ENCODE results near the gene PSKH1.
"Not testable (repeated sequence)": the region's sequence is repeated elsewhere in the genome, so short reads cannot be mapped to it uniquely, and the experiment has no call there.

PSKH1 gene

DNA sequence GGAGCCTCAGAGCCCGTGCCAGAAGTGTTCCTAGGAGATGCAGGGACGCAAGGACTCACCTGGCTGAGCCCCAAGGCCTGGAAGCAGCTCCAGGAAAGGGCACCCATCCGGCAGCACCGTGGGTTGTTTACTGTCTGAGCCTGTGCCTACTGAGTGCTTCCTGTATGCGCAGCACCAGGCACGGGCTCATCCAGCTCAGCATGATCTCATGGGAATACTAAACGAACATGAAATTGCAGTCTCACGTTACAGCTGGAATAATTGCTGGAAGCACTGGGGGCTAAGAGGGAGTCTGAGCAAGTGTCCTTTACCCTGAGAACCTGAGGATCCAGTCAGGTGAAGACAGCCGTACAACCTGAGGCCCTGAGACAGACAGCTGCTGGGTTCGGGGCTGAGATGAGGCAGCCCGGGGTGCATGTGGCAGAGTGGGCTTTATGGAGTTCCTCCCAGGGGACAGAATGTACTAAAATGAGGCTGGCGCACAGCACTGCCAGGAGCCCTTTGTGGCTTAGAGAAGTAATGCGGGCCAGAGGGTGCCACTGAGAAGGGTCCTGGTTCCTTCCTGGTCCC lies 33.2 kb downstream of the PSKH1 start:
- no peak for DNase-seq (ENCODE audit: low spot score)

DNA sequence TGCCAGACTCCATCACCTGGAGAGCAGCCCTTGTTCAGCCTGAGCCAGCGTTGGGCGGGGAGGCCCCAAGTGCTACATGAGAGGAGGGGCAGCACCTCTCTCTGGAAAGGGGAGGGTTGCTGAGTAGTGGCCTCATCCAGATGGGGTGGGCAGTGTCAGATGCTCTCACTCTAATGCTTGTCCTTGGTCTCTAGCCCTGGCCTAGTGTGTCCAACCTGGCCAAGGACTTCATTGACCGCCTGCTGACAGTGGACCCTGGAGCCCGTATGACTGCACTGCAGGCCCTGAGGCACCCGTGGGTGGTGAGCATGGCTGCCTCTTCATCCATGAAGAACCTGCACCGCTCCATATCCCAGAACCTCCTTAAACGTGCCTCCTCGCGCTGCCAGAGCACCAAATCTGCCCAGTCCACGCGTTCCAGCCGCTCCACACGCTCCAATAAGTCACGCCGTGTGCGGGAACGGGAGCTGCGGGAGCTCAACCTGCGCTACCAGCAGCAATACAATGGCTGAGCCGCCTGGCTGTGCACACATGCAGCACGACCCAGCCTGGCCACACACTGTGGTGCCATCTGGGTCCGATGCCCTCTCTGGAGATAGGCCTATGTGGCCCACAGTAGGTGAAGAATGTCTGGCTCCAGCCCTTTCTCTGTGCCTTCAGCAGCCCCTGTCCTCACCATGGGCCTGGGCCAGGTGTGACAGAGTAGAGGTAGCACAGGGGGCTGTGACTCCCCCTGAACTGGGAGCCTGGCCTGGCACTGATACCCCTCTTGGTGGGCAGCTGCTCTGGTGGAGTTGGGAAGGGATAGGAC lies 34.3 kb downstream of the PSKH1 start:
- DNase-seq (ENCODE audit: low spot score), result no peak

DNA sequence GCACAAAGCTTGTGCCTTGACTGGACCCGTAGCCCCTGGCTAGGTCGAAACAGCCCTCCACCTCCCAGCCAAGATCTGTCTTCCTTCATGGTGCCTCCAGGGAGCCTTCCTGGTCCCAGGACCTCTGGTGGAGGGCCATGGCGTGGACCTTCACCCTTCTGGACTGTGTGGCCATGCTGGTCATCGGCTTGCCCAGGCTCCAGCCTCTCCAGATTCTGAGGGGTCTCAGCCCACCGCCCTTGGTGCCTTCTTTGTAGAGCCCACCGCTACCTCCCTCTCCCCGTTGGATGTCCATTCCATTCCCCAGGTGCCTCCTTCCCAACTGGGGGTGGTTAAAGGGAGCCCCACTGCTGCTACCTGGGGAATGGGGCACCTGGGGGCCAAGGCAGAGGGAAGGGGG lies 35.1 kb downstream of the PSKH1 start:
- no peak for DNase-seq (ENCODE audit: low spot score)

DNA sequence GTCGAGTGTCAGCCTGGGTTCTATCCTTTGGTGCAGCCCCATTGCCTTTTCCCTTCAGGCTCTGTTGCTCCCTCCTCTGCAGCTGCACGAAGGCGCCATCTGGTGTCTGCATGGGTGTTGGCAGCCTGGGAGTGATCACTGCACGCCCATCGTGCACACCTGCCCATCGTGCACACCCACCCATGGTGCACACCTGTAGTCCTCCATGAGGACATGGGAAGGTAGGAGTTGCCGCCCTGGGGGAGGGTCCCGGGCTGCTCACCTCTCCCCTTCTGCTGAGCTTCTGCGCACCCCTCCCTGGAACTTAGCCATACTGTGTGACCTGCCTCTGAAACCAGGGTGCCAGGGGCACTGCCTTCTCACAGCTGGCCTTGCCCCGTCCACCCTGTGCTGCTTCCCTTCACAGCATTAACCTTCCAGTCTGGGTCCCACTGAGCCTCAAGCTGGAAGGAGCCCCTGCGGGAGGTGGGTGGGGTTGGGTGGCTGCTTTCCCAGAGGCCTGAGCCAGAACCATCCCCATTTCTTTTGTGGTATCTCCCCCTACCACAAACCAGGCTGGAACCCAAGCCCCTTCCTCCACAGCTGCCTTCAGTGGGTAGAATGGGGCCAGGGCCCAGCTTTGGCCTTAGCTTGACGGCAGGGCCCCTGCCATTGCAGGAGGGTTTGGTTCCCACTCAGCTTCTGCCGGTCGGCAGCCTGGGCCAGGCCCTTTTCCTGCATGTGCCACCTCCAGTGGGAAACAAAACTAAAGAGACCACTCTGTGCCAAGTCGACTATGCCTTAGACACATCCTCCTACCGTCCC lies 35.7 kb downstream of the PSKH1 start:
- peak; percentile 50 for DNase-seq (ENCODE audit: low spot score)

- no peak for DNase-seq (ENCODE audit: low spot score)
Measured at GRCh38 chr16:67930191-67930590, 37.1 kb downstream of the PSKH1 start.

DNA sequence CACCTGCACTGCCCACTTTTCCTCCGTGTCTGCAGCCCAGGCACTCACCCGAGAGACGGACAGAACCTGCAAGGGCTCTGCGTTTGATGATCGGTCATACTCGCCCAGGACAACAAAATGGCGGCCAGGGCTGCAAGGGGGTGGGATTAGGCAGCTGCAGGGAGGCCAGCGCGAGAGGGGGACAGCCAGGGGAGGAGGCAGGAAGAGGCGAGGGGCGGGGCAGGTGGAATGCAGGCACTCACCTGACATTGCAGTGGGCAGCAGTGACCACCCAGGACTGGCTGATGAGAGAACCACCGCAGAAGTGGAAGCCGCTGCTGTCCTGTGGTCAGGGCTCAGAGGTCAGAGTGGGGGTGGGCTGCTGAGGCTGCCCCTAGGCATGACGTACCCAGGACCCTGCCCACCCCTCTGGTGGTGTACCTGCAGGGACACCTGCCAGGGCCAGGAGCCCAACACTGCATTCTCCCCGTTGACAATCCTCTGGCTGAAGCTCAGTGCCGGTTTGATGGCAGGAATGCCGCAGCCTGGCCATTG lies 37.7 kb downstream of the PSKH1 start:
- DNase-seq (ENCODE audit: low spot score), result no peak

- no peak for DNase-seq (ENCODE audit: low spot score)
Measured at GRCh38 chr16:67931712-67932461, 38.8 kb downstream of the PSKH1 start, which contains the start of gene CTRL. CTRL (minus strand) TSS chr16:67931862; CDS start chr16:67931852, 10 bp downstream.

DNA sequence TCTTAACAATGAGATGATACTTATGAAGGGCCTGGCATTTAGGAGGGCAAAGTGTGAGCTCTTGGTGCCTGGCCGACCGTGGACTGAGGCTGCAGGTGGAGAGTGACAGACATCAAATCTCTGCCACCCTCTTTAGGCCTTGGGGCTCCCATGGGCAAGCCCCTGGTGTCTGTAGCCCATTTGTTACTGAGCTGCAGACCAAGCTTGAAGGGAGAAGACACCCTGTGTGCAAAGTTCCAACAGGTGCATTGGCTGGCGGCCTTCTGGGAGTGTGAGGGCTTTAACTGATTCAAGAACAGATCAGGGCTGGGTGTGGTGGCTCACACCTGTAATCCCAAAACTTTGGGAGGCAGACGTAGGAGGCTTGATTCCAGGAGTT lies 39.4 kb downstream of the PSKH1 start:
- no peak for DNase-seq (ENCODE audit: low spot score)

DNA sequence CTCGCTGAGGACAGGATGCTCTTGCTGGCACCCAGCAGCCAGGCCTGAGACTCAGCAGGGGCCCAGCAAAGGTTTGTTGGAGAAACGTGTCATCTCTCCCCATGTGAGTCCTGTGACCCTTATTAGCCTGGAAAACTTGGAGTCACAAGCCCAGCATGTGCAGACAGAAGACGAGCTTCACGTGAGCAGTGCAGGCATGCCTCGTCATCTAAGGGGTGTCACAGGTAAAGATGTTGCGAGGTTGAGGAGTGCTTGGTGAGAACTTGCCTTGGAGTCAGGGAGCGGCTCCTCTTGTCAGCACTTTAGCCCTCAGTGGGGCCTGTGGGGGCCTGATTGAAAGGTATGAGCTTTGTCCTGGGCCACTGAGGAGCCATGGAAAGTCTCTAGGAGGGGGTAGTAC lies 40.8 kb downstream of the PSKH1 start:
- DNase-seq (ENCODE audit: low spot score), result no peak

DNA sequence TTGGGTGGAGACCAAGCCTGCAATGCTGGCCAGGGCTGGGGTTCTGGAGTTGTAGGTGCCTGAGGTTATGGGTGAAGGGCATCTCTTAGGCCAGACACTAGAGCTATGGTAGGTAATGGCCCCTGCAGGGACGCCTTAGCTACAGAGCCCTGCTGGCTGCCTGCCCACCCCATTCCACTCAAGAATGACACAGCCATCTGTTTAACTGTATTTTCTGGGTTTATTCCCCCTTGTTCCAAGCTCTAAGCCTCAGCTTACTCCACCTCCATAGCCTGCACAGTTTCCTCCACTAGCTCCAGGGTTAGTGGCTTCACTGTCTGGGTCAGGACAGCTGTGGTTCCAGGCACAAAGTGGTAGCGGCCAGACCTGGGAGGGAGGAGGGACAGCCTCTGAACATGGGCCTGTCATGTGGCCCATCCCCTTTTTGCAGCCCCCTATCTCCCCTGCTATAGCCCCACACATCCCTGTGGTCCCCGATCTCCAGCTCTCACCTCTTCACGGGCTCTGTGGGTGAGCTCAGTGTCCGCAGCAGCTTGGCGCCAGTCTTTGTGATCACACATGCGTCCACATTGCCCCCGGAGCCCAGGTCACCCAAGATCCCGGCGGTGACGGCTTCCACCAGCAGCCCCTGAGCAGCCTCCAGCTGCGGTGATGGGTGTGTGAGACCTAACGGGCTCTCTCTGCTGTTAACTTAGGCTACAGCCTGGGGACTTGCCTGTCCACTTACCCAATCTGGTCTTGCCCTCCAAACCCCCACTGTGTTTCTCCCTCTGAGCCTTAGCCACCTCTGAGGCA lies 41.4 kb downstream of the PSKH1 start:
- DNase-seq (ENCODE audit: low spot score), result no peak

DNA sequence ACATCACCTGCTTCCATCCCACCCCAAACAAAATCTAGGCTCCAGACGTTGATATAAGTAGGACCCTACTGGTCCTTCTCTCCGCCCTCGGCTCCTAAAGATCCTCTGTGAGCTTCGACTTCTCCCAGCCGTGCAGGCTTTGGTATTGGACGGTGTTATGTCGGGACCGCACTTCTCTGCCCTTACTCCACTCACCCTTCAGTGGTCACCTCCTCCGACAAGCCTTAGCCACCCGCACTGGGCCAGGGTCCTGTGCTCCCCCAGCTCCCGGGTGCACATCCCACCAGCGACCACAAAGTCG lies 42.0 kb downstream of the PSKH1 start:
- no peak for DNase-seq (ENCODE audit: low spot score)

- peak; percentile 97 for DNase-seq (ENCODE audit: low spot score)
Measured at GRCh38 chr16:67935402-67936123, 42.5 kb downstream of the PSKH1 start.

DNA sequence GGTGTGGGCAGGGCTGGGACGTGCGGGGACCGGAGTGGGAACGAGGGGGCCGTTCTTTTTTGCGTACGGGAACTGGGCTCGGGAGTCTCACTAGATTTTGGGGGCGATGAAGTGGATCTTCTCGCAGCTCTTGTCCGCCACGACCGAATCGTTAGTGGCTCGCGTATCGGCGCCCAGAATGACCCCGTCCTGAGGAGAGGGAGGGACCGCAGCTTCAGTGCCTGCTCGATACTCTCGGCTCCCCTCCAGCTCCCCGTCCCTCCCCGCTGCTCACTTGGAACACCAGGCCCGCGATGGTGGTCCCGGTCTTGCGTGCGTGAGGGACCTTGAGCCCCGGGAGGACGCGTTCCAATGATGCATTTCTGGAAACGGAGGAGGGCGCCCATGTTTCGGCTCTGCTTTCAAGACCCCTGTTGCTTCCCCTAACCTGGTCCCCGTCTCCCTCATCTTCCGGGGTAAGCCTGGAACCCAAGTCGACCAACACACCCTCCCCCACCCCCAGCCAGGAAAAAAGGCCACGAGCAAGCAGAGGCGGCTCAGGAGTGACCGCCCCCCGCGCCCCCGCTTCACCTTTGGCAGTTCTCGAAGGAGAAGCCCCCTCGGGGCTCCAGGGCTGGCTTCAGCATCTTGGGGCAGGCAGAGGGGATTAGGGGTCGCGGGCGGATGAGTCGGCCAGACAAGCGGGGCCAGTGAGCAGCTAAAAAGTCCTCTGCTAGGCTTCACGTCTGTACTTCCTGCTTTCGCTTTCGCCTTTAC lies 43.2 kb downstream of the PSKH1 start, which contains the start of gene PSMB10:
Gene PSMB10, minus strand, starts transcription at position 727 of the 756 bp plus-strand sequence. Its CDS starts 101 bp downstream, at position 626.
- peak; percentile 27 for DNase-seq (ENCODE audit: low spot score)

- no peak for DNase-seq (ENCODE audit: low spot score)
Measured at GRCh38 chr16:67936880-67937605, 44.0 kb downstream of the PSKH1 start.

DNA sequence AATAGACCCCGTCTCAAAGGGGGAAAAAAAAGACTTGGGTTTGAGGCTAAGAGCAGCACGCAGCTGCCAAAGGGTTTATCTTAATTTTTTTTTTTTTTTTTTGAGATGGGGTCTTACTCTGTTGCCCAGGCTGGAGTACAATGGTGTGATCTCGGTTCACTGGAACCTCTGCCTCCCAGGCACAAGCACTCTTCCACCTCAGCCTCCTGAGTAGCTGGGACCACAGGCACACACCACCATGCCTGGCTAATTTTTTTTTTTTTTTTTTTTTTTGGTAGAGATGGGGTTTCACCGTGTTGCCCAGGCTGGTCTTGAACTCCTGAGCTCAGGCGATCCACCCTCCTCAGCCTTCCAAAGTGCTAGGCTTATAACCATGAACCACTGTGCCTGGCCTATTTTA lies 44.7 kb downstream of the PSKH1 start:
- not testable (repeated sequence) for DNase-seq (ENCODE audit: low spot score)

DNA sequence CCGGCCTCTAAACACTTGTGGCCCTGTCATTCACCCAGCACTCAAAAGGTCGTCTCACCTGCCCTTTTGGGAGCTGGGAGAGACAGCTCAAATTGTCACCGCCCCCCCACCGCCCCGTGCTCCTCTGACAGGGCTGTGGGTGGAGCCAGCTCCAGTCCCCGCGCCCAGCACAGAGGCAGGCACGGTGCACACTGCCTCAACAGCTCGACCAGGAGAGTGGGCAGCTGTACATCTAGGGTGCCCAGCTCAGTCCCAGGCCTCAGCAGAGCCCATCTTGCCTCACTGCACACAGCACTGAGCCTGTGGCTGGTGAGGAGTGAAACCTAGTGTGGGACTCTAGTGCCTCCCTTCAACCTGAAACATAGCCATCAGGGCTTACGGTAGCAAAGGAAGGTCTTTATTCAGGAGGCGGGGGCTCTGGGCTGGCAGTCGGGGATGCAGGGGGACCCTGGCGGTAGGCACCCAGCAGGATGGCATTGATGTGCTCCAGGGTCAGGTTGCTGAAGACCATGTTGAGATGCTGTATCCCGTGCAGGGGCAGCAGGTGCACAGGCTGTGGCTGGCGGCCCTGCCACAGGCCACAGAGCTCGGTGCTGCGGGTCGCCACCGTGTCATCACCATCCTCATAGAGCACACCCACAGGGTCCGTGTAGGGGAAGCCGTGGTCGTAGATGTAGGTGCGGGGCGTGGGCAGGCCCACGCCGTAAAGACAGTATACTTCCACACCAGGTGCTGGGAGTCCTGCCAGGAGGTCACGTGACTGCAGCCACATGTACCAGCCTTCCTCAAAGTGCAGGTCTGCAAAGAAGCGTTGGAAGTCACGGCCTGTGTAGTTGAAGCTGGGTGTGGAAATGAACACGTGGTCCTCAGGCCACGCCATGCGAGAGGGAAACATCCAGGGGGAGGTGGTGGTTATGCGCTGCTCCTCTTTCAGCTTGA lies 46.7 kb downstream of the PSKH1 start:
- DNase-seq (ENCODE audit: low spot score), result no peak

GRCh38 chr16:67940446-67941089 lies 47.5 kb downstream of the PSKH1 start:
- no peak for DNase-seq (ENCODE audit: low spot score)

Data from COLO829 (cell line).